Loucy (cell line): ENCODE data around the gene GRPEL1.
A peak's percentile ranks its signal among the peaks of the same experiment; 100 is the strongest.

ENCODE experiments used
- H2AFZ ChIP-seq: fragments of 200-600 bp; sonication (generic); 2 replicates; pipeline ENCODE4 v1.6.0; 2016; ENCODE audit warnings: antibody characterized with exemption, mild to moderate bottlenecking, low read length, moderate library complexity
- H3F3A ChIP-seq: fragments of 200-600 bp; 2 replicates; pipeline ENCODE4 v1.6.0; 2016; ENCODE audit warnings: antibody characterized with exemption, low read depth, mild to moderate bottlenecking
- H3K27me3 ChIP-seq: fragments of 200-600 bp; sonication (generic); 2 replicates; pipeline ENCODE4 v1.6.1; 2014; ENCODE audit warnings: low read length, mild to moderate bottlenecking; ENCODE audit not compliant: insufficient read depth, poor library complexity, severe bottlenecking
- H3K36me3 ChIP-seq: fragments of 200-600 bp; sonication (generic); 2 replicates; pipeline ENCODE4 v1.6.1; 2016; ENCODE audit warnings: low read length; ENCODE audit not compliant: insufficient read depth
- H3K4me1 ChIP-seq: fragments of 200-600 bp; sonication (generic); 2 replicates; pipeline ENCODE4 v1.5.1; 2014; ENCODE audit warnings: low read length, mild to moderate bottlenecking; ENCODE audit not compliant: insufficient read depth, poor library complexity, severe bottlenecking
- H3K4me2 ChIP-seq: fragments of 200-600 bp; sonication (generic); 2 replicates; pipeline ENCODE4 v1.6.0; 2014; ENCODE audit warnings: antibody characterized with exemption, low read length, low read depth, mild to moderate bottlenecking; ENCODE audit not compliant: poor library complexity, severe bottlenecking
- H3K4me3 ChIP-seq: fragments of 200-600 bp; sonication (generic); 2 replicates; pipeline ENCODE4 v1.5.1; 2014; ENCODE audit warnings: low read length, mild to moderate bottlenecking, mixed read lengths; ENCODE audit not compliant: poor library complexity, severe bottlenecking
- H3K79me2 ChIP-seq: fragments of 200-600 bp; sonication (generic); 2 replicates; pipeline ENCODE4 v1.6.1; 2014; ENCODE audit warnings: low read length; ENCODE audit not compliant: insufficient read depth
- H3K9ac ChIP-seq: fragments of 200-600 bp; sonication (generic); 2 replicates; pipeline ENCODE4 v1.6.0; 2014; ENCODE audit warnings: mild to moderate bottlenecking, low read depth, low read length, moderate library complexity; ENCODE audit not compliant: poor library complexity, severe bottlenecking
- H3K9me2 ChIP-seq: fragments of 200-600 bp; sonication (generic); replicated peaks from 2 replicates; pipeline ENCODE4 v1.6.1; 2016; ENCODE audit warnings: low read depth, low read length, mixed read lengths
- H3K9me3 ChIP-seq: fragments of 200-600 bp; sonication (generic); 2 replicates; pipeline ENCODE4 v1.6.1; 2014; ENCODE audit warnings: mild to moderate bottlenecking, antibody characterized with exemption, low read length, low read depth; ENCODE audit not compliant: insufficient read depth
- H4K20me1 ChIP-seq: fragments of 200-600 bp; sonication (generic); 2 replicates; pipeline ENCODE4 v1.6.0; 2014; ENCODE audit warnings: antibody characterized with exemption, low read length, mild to moderate bottlenecking; ENCODE audit not compliant: insufficient read depth, poor library complexity, severe bottlenecking
- CTCF ChIP-seq: fragments of 200-600 bp; sonication (generic); conservative IDR thresholded peaks from 2 replicates; pipeline ENCODE4 v1.5.1; 2014; ENCODE audit warnings: mild to moderate bottlenecking, antibody characterized with exemption, low read length
- EZH2phosphoT487 ChIP-seq: fragments of 200-600 bp; IDR thresholded peaks from 2 replicates; pipeline ENCODE4 v1.6.1; 2018; ENCODE audit warnings: antibody characterized with exemption, mild to moderate bottlenecking, moderate library complexity, borderline replicate concordance

The GRPEL1 gene

GRCh38 chr4:7067452-7068278 lies at the start of gene GRPEL1:
Gene GRPEL1 (minus strand): TSS chr4:7068064. CDS start chr4:7068032, 32 bp downstream.
- H3K9ac ChIP-seq = peak within 1 kb of the TSS; percentile 83
- peak within 1 kb of the TSS; percentile 100 for H3K4me2 ChIP-seq
- H3K36me3 ChIP-seq = peaks cover 15% of the 10 kb centered on the region
- H3K4me1 ChIP-seq = peaks cover 23% of the 10 kb centered on the region
- H4K20me1 ChIP-seq = peaks cover 50% of the 10 kb centered on the region
- H3K79me2 ChIP-seq = peaks cover 33% of the 10 kb centered on the region
- TF ChIP-seq EZH2phosphoT487 (no peak), CTCF (no peak)
- H3K9me2 ChIP-seq = no peaks in the 10 kb centered on the region
- H3F3A ChIP-seq = no peaks in the 10 kb centered on the region
- H2AFZ ChIP-seq = peak within 1 kb of the TSS; percentile 84
- H3K4me3 ChIP-seq = peak within 1 kb of the TSS; percentile 82
- no peaks in the 10 kb centered on the region for H3K27me3 ChIP-seq
- H3K9me3 ChIP-seq = no peaks in the 10 kb centered on the region

- Histone ChIP-seq H3K4me2 (no peak overlapping the region), H3K4me3 (no peak overlapping the region), H3K9ac (no peak overlapping the region), H3K36me3 (no peaks in the 10 kb centered on the region), H3K9me2 (no peaks in the 10 kb centered on the region), H3F3A (no peaks in the 10 kb centered on the region), H4K20me1 (no peaks in the 10 kb centered on the region), H3K79me2 (no peaks in the 10 kb centered on the region), H3K4me1 (no peaks in the 10 kb centered on the region), H3K27me3 (no peaks in the 10 kb centered on the region), H2AFZ (no peak overlapping the region), H3K9me3 (0 out of 2 replicates have a peak, but pooled peaks cover 3% of the 10 kb centered on the region)
- TF ChIP-seq CTCF (no peak), EZH2phosphoT487 (no peak)
Observed at GRCh38 chr4:7116705-7117104, 48.8 kb upstream of the GRPEL1 start.

- TF ChIP-seq EZH2phosphoT487 = no peak
- TF ChIP-seq CTCF = no peak
- Histone ChIP-seq H3K27me3 (no peaks in the 10 kb centered on the region), H3K9ac (no peak overlapping the region), H2AFZ (no peak overlapping the region), H3K4me2 (no peak overlapping the region), H3K4me3 (no peak overlapping the region), H3K79me2 (no peaks in the 10 kb centered on the region), H3K4me1 (no peaks in the 10 kb centered on the region), H3K9me3 (0 out of 2 replicates have a peak, but pooled peaks cover 3% of the 10 kb centered on the region), H3F3A (no peaks in the 10 kb centered on the region), H3K9me2 (no peaks in the 10 kb centered on the region), H3K36me3 (no peaks in the 10 kb centered on the region), H4K20me1 (no peaks in the 10 kb centered on the region)
Observed at GRCh38 chr4:7115557-7116340, 47.9 kb upstream of the GRPEL1 start.
